ENCODE measurements around the gene PTK6. TPM values are rescaled to one million over a fixed set of nuclear protein-coding genes. Genes with fewer than 3 reads are reported as not detected.

Gene PTK6
- total RNA-seq, 1 donor from 2014 or later: 0.10 TPM

DNA sequence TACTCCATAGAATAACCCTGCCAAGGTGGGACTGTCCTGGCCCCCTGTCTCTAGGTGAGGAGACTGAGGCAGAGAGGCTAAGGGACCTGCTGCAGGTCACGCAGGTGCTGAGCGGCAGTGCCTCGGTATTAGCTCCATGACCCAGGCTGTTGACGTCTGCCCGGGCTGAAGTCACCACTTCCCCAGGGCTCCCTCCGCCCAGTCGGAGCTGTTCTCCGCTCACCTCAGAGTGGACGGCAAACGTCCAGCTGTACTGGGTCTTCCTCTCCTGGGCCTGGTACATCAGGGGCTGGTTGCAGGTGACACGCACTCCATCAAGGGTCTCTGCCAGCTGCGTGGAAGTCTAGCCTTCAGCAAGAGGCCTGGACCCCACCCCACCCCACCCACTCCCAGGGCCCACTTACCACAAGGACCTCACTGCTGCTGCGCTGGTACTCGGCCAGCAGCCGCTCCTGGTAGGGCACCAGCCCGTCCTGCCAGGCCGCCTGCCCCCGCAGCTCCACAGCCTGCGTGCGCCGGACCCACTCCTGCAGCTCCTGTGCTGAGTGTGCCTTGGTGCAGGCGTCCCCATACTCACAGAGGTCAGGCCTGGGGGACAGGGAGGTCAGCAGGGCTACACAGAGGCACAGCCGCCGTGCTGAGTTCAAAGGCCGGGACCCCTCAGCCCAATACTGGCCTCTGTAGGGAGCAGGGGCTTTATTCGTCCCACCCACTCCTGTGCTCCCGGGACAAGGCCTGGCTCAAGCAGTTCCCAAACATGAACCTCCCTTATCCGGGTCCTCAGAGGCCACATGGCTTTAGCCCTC, 33.3 kb upstream of the PTK6 start:
- DNase-seq (ENCODE audit: low spot score): no peak

DNA sequence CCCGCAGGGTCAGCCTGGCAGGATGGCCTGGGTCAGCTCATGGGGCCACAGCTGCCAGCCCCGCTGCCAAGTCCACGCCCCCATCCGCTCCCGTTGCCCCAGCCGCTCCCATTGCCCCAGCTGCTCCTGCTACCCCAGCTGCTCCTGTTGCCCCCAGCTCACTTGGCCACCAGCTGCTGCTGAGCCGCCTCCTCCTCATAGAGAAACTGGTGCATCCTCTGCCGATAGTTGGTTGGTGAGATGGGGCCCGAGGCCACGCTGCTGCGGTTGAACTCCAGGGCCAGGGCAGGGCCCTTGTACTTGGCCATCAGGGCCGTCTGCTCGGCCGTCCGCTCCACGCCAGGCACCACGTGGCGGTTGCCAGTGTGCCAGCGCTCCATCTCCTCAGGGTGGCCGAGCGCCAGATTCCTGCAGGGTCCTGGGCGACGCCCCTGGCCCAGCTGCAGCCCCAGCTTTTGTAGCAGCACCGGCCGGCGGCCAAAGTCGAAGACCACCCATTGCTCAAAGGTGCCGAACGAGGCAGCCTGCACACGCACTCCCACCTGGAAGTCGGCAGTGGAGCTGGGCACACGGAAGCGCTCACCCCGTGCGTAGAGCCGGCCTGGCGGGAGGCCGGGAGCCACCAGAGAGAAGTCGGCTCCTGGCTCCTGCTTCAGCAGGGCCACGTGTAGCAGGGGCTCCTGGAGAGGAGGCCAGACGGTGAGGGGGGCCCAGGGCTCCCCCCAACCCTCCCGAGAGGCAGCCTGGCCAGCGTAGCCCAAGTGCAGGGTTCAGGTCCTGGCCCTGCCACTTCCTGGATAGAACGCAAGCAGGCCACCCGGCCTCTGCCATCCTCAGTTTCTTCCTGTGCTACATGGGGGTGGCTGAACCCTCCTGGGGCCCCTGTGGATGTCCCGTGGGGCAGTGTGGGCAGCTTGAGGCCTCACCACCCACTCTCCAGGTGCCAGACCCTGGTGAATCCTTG, 32.1 kb upstream of the PTK6 start:
- no peak for DNase-seq (ENCODE audit: low spot score)

DNA sequence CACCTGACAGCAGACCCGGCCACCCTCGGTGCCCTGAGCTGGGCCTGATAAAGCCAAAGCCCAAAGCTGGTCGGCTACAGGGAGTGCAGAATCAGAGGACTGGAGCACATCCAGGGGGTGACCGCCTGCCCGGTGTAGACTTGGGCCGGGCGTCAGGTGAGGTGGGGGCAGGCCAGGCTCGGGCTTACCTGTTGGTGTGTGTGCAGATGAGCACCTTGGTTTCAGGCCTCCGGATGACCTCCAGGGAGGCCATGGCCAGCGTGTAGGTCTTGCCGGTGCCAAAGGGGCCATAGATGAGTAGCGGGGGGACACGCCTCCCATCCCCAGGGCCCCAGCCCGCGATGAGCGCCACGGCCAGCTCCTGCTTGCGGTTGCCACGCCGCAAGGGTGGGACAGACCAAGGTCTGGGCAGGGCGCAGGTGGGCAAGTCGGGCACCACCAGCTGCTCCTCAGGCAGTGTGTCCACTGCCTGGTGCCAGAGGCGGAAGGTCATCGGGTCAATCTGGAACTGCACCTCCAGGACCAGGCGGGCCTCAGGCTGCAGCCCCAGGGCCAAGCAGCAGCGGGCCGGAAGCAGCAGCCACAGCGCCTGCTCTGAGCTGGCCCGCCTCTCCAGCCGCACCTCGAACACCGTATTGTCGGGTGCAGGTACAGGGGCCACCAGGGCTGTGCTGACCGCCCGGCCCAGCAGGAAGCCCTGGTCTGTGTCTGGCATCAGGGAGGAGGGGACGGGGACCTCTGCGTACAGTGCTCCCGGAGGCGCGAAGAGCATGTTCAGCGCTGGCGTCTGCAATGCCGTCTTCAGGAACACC, 31.2 kb upstream of the PTK6 start:
- no peak for DNase-seq (ENCODE audit: low spot score)

DNA sequence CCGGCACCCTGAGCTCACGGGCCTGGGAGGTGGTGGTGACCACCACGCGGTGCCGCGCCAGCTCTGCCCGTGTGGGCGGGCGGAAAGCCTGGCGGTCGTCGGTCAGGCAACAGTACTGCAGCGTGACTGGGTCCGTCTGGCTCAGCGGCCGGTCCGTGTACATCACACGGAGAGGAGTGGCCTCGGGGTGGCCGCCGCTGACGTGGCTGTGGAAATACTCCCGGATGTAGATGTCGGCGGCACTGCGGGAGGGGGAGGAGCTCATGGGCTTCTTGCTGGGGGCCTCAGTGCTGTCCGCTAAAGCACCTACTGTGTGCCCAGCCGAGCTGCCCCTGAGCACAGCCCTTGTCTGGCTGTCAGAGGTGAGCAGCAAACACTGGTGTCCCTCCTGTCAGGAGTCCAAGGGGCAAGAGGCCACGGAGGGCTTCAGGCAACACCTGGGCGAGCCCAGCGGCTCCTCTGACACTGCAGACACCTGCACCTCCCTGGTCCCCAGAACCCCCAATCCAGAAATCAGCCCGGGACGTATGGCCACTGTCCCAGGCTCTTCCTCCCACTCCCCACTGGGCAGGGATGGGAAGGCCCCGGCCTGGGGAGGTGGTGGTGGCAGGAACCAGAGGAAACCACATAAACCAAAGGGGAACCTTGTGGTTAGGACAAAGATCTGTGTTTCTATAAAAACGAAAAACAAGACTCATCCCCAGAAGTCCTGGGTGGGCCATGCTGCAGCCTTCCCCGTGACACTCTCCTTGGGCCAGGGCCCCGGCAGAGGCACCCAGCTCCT, 30.4 kb upstream of the PTK6 start:
- DNase-seq (ENCODE audit: low spot score): no peak

DNA sequence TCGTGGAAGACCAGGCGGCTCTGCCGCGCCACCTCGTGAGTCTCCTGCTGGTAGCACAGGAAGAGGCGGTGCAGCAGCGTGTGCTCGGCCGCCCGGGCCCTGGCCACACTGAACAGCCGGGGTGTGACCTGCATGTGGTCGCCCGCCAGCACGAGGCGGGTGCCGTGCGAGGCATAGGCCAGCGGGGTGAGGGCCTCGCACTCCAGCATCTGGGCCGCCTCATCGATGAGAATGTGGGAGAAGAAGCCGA, 29.9 kb upstream of the PTK6 start:
- DNase-seq (ENCODE audit: low spot score): no peak

DNA sequence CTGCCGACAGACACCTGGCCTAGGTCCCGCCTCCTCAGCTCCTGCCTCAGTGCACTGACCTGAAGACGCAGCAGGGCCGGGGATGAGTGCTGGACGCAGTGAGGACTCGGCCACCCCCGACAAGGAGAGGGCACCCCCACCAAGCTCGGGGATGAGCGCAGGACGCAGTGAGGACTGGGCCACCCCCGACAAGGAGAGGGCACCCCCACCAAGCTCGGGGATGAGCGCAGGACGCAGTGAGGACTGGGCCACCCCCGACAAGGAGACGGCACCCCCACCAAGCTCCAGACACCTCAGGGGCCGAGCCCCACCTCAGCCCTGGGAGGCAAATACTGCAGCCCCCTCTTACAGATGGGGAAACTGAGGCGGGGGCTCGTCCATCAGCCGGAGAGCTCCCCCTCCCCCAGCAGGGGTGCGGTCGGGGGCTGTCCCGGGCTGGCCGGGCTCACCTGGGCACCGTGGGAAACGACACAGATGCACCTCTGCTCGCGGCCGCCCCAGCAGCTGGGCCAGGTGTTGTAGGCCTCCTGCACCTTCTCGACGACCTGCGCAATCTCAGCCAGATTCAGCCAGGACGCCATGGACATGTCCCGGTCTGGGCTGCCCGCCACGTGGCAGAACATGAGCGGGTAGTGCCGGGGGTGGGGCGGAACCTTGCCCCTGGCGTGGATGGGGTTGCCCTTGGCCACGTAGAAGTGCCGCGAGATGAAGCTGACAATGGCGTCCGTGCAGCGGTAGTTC, 29.4 kb upstream of the PTK6 start:
- DNase-seq (ENCODE audit: low spot score): no peak

DNA sequence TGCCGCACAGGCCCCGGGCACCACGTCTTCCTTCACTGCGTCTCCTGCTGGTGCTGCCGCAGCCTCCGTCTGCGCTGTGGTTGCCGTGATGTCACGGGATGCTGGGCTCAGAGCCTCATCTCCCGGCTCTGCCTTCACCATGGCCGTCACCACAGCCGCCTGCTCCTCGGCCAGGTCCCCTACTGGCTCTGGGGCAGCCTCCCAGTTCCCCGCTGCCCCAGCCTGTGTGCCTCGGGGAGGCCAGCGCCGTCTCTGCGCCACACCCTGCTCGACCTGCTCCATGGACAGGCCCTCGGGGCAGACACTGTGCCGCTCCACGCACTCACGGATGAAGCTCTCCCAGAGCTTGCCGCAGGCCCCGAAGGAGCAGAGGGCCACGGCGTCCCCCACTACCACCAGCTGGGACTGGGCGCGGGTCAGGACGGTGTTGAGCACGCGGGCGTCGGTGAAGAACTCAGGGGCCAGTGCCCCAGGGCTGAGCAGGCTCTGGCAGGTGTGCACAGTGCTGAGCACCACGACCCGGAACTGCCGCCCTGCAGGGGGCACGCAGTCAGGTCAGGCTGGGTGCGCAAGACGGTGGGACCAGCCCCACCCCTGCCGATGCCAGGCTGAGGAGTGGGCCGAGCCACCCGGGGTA, 28.6 kb upstream of the PTK6 start:
- no peak for DNase-seq (ENCODE audit: low spot score)

DNA sequence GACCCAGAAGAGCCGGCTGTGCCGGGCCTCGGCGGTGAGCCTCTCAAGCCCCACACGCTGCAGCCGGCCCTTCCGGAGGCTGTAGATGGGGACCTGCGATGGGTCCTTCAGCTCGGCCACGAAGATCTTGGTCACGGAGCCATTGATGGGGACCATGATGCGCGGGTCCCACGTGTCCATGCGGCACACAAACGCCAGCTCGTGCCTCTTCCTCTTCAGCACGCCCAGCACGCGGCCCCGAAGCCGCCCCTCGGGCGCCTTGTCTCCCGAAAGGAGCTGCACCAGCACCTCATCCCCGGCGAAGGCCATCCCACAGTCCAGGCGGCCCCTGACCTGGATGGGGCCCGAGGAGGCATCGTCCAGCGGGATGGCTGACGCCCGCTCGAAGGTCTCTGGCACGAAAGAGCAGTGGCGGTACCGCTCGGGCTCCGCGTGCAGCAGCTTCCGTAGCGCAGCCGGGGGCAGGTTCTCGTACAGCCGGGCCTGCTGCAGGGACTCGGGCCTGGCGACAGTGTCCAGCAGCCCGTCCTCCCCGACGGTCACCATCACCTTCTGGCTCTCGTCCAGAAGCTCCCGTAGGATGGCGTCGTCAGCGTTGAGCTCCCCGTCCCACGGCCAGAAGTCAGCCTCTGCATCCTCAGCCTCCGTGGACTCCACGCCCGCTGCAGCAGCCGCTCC, 28.0 kb upstream of the PTK6 start:
- DNase-seq (ENCODE audit: low spot score): no peak

DNA sequence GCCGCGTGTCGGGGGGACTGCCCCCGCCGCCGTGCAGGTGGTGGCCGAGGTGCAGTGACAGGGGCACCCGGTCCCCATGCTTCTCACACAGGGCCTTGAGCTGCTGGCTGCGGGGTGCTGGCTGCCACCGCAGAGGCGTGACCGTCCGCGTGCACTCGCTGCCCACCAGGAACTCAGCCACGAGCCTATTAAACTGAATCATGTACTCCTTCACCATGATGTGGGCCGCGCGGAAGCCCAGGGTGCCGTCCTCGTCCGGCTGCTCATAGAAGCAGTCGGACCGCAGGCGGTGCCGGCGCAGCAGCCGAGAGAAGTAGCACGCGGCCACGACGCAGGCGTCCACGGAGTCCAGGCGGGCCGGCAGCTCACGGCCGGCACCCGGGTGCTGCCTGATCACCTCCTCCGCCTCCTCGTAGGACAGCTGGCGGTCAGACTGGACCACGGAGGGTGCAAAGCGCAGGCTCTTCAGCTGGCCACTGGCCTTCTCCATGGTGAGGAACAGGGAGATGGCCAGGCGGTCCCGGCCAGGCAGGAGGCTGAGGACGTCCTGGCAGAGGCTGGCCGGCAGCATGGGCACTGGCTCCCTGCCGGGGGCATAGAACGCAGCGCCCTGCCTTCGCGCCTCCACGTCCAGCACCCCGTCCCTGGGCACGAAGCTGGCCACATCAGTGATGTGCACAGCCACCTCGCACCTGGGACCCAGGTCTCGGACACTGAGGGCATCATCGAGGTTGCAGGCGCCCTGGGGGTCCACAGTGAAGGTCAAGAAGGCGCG, 27.0 kb upstream of the PTK6 start:
- DNase-seq (ENCODE audit: low spot score): no peak

DNA sequence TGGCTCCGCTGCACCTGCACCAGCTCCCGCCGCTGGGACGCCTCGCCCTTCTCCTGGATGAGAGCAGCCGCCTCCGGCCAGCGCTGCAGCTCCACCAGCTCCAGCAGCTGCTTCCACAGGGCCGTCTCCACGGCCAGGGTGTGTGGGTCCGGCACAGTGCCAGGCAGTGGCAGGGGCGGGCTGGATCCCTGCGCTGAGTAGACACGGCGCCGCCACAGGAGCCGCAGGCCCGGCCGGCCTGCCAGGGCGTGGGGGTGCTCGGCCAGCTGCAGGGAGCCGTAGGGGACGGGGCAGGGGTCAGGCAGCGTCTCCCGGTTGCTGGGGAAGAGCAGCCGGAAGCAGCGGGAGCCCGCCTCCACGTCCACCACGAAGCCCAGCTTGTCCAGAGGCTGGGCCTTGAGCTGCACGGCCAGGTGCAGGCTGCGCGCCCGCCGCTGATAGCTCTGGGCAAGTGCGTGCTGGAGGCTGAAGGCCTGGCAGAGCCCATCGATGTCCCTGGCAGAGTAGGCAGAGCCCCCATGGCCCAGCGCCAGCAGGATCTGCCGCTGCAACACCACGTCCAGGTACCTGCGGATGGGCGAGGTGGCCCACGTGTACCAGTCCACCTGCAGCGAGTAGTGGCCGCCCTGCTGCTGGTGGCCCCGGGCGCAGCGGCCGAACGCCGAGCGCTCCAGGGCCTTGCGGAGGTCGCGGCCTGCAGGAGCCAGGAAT, 26.2 kb upstream of the PTK6 start:
- no peak for DNase-seq (ENCODE audit: low spot score)

DNA sequence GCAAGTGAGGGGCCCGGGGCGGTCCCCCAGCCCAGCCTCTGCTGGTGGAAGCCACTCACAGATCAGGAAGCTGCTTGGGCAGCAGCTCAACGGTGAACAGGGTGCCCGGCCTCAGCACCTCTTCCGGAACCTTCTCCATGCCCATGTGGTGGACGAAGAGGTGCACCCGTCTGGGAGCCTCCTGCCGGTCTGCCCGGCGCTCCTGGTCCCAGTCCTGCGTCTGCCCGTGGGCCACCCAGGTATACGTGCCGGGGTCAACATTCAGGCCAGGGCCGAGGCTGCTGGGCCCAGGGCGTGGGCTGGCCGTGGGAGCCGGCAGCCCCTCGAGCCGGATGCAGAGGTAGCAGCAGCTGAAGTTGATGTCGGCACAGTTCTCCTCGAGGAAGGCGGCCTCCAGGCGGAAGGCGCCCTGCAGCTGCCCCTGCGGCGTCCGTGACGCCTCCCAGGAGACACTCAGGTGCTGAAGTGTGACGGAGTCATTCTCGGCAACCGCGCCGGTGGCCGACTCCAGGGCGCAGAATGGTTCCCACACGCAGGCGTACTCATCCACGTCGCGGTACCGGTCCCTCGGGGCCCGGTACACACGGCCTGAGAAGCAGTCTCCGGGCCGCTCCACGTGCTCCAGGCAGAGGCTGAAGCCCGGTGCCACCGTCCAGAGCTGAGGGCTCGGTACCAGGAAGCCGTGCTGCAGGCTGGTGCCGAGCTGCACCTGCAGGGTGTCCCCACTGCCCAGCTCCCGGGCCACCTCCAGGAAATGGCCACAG, 25.5 kb upstream of the PTK6 start:
- DNase-seq (ENCODE audit: low spot score): no peak

DNA sequence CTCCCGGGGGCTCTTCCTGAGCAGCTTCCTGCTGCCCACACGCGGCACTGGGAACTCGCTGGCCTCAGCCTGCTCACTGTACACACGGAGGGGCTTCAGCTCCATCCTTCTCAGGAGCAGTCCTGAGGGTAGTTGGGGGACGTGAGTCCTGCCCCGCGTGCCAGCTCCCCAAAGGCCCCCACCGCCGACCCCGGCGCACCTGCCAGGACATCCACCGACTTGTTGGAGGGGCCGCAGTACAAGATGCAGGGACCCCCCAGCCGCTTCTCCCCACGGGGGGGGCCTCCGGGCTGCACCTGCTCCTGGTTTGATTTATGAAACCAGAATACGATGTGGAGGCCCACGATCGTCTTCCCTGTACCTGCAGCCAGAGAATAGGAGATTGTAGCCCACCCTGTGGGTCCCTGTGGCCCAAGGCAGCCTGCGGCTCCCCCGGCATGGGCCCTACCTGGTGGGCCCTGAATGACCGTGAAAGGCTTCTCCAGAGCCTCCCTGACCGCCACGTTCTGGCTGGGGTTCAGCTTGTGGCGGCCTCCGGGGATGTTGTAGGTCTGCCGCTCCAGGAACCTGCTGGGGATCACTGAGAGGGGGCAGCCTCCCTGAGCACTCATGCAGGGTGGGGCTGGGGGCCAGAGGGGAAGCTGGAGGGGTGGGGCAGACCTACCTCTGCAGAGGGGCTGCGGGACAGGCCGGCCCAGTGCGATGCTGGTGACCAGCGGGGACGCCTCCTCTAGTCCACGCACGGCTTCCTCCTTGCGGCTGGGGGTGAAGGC, 24.6 kb upstream of the PTK6 start:
- no peak for DNase-seq (ENCODE audit: low spot score)

DNA sequence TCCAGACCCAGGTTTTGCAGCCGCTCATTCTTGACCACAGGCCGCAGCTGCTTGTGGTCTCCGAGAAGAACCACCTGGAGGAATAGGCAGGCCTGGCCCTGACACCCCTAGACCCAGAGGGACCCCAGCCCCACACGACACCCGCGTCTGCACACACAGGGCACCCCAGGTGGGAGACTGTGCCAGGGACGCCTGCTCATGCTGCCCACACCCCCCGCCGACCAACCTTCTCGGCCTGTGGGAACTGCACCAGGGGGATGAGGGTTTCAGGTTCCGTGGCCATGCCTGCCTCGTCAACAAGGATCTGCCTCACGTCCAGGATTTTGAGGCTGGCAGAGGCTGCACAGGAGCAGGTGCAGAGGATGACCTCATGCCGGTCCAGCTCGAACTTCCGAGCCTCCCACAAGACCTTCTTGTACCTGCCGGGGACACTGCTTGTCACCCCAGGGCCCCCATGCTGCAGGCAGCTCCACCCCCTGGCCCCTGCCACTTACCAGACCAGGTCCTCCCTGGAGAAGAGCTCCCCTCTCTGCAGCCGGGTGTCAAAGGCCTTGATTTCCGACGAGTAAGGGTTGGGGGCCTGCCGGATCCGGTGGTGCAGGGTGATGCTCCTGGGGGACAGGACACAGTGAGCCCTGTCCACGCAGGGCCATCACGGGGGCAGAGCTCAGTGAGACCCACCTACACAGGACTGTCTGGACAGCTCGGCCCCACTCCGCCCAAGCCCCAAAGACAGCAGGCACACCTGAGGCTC, 23.9 kb upstream of the PTK6 start:
- no peak for DNase-seq (ENCODE audit: low spot score)

DNA sequence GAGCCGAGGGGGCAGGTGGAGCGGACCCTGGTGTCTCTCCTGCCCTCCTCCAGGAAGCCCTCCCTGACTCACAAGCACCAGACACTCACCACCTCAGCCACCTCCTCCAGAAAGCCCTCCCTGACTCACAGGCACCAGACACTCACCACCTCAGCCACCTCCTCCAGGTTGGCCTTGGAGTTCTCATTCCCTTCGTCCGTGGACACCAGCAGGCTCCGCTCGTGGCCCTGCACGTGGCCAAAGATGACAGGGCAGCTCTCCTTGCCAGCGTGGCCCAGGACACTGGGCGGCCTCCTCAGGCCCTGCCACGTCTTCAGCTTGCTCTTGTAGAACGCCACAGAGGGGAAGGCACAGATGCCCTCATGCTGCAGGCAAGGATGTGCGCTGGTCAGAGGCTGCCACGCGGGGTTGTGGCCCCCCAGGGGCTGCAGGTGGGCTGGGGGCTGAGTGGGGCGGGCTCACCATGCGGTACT, 23.2 kb upstream of the PTK6 start:
- no peak for DNase-seq (ENCODE audit: low spot score)

Measured in mesenteric fat pad (tissue), 1 donor.